ENCODE results near the gene GAPVD1.
"Not testable (repeated sequence)": the region's sequence is repeated elsewhere in the genome, so short reads cannot be mapped to it uniquely, and the experiment has no call there.

Gene GAPVD1

DNA sequence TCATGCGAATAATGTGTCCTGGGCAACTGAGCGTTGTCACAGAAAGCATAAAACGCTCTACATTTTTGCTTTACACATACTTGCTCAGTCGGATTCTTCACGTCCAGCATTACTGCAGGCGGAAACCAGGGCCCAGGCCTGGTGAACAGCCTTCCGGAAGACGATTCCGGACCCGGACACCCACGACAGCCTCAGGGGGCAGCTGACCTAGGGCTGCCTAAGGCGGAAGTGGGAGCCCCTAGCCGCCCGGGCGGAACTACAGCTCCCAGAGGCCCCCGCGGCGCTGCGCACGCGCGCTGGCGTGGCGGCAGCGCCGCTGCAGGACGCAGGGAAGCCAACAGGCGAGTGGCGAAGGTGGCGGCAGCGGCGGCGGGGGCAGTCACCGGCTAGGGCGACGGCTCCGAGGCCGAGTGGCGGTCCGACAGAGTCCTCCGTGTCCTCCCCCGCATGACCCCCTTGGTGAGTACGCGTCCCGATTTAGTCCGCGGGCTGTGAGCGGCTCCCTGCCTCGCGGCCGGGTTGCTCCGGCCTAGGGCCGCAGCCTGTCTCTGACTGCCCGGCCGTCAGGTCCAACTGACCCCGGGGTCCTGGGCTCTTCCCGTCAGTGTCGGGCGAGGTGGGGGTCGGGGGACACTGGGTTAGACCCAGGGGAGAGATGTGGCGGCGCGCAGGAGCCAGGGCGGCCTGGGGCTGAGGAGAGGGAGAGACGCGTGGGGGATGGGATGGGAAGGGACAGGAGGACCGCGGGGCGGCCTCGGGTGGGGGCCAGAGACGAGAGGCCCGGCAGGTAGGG, at the start of gene GAPVD1:
Gene GAPVD1 (plus strand): TSS at position 326 of the 793 bp plus-strand sequence. CDS start 37,096 bp downstream, outside the sequence.
- in situ Hi-C loops (cut with MboI; ENCODE audit: low sequenced_read_pairs): no loop called here

DNA sequence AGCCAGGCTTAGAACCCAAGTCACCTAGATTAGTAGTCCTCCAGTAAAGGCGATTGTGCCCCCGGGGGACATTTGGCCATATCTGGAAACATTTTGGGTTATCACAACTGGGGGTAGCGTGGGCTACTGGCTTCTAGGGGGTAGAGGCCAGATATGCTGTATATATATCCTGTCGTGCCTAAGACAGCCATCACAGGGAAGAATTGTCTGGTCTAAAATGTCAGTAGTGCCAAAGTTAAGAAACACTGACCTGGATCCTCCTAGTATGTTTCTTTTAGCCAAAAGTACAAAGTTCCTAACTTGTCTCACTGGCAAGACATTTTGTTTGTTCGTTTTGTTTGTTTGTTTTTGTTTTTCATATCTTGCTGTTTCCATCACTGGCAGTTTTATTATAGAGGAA, 47.4 kb upstream of the GAPVD1 start:
- in situ Hi-C loops (cut with MboI; ENCODE audit: low sequenced_read_pairs): no loop called here

DNA sequence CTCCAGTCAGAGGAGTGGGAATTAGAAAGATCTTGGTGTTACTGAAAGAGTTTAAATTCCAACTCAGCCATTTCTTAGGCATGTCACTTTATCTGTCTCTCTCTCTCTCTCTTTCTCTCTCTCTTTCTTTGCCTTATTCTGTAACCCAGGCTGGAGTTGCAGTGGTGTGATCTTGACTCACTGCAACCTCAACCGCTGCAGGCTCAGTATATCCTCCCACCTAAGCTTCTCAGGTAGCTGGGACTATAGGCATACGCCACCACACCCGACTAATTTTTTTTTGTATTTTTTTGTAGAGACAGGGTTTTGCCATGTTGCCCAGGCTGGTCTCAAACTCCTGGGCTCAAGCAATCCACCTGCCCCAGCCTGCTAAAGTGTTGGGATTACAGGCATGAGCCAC, 43.0 kb upstream of the GAPVD1 start:
- in situ Hi-C loops (cut with MboI; ENCODE audit: low sequenced_read_pairs): no loop called here

GRCh38 chr9:125224858-125225257, 36.8 kb upstream of the GAPVD1 start:
- in situ Hi-C loops (cut with MboI; ENCODE audit: low sequenced_read_pairs): not testable (repeated sequence)

GRCh38 chr9:125227761-125228160, 33.9 kb upstream of the GAPVD1 start:
- in situ Hi-C loops (cut with MboI; ENCODE audit: low sequenced_read_pairs): no loop called here

- in situ Hi-C loops (cut with MboI; ENCODE audit: low sequenced_read_pairs): no loop called here
These were observed 27.9 kb upstream of the GAPVD1 start for GRCh38 chr9:125233678-125234077.

- in situ Hi-C loops (cut with MboI; ENCODE audit: low sequenced_read_pairs): not testable (repeated sequence)
These were observed 27.5 kb upstream of the GAPVD1 start for GRCh38 chr9:125234099-125234498.

DNA sequence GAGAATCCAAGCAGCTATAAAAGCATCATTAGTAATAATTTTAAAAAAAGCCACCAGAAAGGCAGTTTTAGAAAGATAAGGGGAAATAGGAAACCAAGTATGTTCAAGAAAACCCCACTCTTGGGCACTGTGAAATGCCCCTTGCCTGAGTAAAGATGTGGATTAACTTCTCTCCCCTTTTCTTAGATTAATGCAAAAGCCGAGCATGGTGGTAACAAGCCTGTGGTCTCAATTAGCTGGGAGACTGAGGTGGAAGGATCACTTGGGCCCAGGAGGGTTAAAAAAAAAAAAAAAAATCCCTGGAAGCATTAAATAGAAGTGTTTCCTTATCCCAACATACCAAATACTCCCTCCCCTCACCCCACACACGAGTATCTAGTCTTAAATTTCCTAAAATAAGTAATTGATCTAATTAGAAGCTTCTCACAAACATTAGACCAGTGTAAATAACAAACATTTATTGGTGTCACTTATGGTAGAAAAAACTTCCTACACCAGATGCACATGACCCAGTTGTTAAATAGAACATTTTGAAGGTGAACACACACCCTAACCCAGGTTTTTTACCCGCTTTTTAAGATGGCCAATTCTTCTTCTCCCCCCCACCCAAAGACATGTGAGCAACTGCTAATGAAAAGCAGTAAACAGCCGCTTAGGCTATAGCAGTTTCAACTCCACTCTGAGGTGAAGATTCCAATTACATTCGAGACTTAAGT, 25.7 kb upstream of the GAPVD1 start:
- in situ Hi-C loops (cut with MboI; ENCODE audit: low sequenced_read_pairs): no loop called here

GRCh38 chr9:125236520-125237159, 25.0 kb upstream of the GAPVD1 start:
- in situ Hi-C loops (cut with MboI; ENCODE audit: low sequenced_read_pairs): not testable (repeated sequence)

DNA sequence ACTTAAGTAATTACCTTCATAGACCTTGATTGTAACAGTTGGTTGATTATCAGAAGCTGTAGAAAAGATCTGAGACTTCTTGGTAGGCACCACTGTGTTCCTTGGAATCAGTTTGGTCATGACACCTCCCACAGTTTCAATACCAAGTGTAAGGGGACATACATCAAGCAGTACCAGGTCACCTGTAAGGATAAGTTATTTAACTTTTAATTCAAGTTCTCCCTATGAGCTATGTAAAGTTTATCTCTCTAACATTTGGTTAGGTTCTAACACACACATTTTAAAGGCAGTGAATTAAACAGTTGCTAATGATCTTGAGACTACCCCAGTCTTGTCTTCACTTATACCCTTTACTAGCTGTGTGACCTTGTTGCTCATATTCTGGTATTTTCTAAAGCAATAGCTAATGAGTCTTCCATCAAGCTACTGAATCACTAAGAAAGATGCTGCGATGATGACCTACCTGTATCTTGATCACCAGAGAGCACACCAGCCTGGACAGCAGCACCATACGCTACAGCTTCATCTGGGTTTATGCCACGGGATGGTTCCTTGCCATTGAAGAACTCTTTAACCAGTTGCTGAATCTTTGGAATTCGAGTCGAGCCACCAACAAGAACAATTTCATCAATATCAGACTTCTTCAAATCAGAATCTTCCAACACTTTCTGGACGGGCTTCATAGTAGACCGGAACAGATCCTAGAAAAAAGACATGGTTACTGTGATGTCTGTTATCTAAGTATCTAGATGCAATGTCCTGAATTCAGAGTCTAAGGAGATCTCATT, 23.3 kb upstream of the GAPVD1 start:
- in situ Hi-C loops (cut with MboI; ENCODE audit: low sequenced_read_pairs): no loop called here

DNA sequence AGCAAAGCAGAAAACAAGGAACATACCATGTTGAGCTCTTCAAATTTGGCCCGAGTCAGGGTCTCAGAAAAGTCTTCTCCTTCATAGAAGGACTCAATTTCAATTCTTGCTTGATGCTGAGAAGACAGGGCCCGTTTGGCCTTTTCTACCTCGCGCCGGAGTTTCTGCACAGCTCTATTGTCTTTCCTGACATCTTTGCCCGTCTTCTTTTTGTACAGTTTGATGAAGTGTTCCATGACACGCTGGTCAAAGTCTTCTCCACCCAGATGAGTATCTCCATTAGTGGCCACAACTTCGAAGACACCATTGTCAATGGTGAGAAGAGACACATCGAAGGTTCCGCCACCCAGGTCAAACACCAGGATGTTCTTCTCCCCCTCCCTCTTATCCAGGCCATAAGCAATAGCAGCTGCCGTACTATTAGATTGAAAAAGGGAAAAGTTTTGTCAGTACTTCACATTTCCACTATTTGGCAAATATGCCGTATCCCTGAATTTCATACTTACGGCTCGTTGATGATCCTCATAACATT, 22.6 kb upstream of the GAPVD1 start:
- in situ Hi-C loops (cut with MboI; ENCODE audit: low sequenced_read_pairs): no loop called here

GRCh38 chr9:125239631-125240597, 21.7 kb upstream of the GAPVD1 start:
- in situ Hi-C loops (cut with MboI; ENCODE audit: low sequenced_read_pairs): no loop called here

GRCh38 chr9:125240649-125240999, 21.0 kb upstream of the GAPVD1 start:
- in situ Hi-C loops (cut with MboI; ENCODE audit: low sequenced_read_pairs): no loop called here

DNA sequence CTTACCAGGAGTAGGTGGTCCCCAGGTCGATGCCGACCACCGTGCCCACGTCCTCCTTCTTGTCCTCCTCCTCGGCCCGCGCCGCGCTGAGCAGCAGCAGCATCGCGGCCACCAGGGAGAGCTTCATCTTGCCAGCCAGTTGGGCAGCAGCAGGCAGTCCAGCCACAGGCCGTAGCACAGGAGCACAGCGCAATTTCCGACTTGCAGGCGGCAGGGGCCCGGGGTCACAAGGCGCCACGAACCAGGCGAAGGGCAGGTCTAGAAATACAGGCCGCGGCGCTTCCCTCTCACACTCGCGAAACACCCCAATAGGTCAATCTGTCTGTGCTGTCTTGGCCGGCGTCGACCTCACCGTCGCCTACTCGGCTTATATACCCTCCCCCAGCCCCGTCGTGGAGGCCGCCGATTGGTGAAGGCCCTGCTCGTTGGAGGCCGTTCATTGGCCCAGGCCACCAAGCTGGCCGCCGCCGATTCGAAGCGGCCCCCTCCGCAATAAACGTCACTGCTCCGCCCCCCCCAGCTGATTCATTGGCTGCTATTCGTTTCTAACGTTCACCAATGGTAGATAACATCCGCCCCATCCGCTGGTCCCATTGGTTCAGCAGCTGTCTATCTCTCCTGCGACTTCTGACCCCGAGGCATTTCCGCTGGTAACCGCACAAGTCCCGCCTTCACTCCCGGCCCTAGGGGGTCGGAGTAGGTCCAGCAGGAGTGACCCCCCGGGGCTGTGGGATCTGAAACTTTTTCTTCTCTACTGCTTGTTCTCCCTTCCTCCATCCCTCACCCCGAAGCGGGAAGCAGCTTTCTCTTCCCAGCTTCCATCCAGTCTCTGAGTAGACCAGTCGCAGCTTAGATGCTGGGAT, 20.4 kb upstream of the GAPVD1 start, which contains the start of gene HSPA5:
Gene HSPA5 (minus strand): TSS at position 344 of the 863 bp plus-strand sequence. CDS start 217 bp downstream, at position 127.
- in situ Hi-C loops (cut with MboI; ENCODE audit: low sequenced_read_pairs): no loop called here

DNA sequence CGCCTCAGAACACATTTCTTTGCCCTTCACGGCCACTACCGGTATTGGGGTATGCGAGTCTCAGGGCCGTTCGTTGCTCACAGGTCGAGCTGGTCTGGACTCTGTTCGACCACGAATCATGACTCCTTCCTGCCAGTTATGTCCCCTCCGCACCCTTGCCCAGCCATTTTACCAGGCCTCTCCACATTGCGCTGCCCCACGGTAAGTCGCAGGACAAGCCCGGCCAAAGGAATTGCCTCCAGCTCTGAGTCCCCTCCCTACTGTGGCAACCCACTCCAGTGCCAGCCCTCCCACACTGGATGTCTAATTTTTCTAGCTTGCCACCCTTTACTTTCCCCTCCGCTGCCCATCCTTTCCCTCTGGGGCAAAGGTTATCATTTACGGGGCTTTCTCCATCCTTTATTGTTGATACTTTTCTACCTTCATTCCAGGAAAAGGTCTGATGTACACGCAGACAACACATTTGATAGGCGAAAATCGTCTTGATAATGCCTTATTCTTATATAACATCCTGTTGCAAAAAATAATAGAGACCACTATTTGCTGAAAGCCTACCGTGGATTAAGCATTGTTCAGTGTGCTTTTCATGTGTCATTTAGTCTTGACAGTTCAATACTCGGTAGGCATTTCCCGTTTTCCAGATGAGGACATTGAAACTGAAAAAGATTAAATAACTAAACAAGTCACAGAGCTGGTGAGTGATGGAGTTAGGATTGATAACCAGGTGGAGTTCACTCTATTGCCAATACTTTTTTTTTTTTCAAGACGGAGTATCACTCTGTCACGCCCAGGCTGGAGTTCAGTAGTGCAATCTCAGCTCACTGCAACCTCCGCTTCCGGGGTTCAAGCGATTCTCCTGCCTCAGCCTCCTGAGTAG, 19.5 kb upstream of the GAPVD1 start:
- in situ Hi-C loops (cut with MboI; ENCODE audit: low sequenced_read_pairs): no loop called here

- in situ Hi-C loops (cut with MboI; ENCODE audit: low sequenced_read_pairs): no loop called here
These were observed 17.8 kb upstream of the GAPVD1 start for GRCh38 chr9:125243792-125244260.

- in situ Hi-C loops (cut with MboI; ENCODE audit: low sequenced_read_pairs): no loop called here
These were observed 15.4 kb upstream of the GAPVD1 start for GRCh38 chr9:125246261-125246667.

Measured in HL-60/S4 treated with phorbol 12-myristate 13-acetate at 8.2 ng/mL for 4 days and 3 days (cell line).